H9 (cell line): ENCODE measurements around the gene ST6GAL2. TPM values are rescaled to one million over a fixed set of nuclear protein-coding genes. Genes with fewer than 3 reads are reported as not detected.

Source experiments
- DNase-seq: peaks from one replicate; pipeline ENCODE4 v3.0.0-alpha.2; 2017
- H2AFZ ChIP-seq: one replicate; pipeline ENCODE4 v1.6.1; 2013; ENCODE audit warnings: mild to moderate bottlenecking, low read length, control low read depth, moderate library complexity
- H2AK5ac ChIP-seq: 2 replicates; pipeline ENCODE4 v1.6.1; 2013; ENCODE audit warnings: low read length, control low read depth, mixed read lengths; ENCODE audit not compliant: insufficient read length
- H2BK120ac ChIP-seq: one replicate; pipeline ENCODE4 v1.6.1; 2013; ENCODE audit warnings: low read depth, mild to moderate bottlenecking, low read length, control low read depth, inconsistent platforms; ENCODE audit not compliant: poor library complexity, severe bottlenecking
- H2BK12ac ChIP-seq: 2 replicates; pipeline ENCODE4 v1.6.1; 2013; ENCODE audit warnings: low read length, control low read depth, mixed read lengths, low read depth; ENCODE audit not compliant: insufficient read length
- H2BK15ac ChIP-seq: 2 replicates; pipeline ENCODE4 v1.6.1; 2013; ENCODE audit warnings: low read depth, low read length, control low read depth
- H2BK20ac ChIP-seq: one replicate; pipeline ENCODE4 v1.6.1; 2013; ENCODE audit warnings: low read depth, mild to moderate bottlenecking, low read length, control low read depth, inconsistent platforms; ENCODE audit not compliant: poor library complexity, severe bottlenecking
- H2BK5ac ChIP-seq: 2 replicates; pipeline ENCODE4 v1.6.1; 2013; ENCODE audit warnings: low read length, control low read depth, mixed read lengths; ENCODE audit not compliant: insufficient read length
- H3K14ac ChIP-seq: 2 replicates; pipeline ENCODE4 v1.6.1; 2013; ENCODE audit warnings: low read length, control low read depth; ENCODE audit not compliant: insufficient read depth
- H3K18ac ChIP-seq: 2 replicates; pipeline ENCODE4 v1.6.1; 2013; ENCODE audit warnings: low read depth, mild to moderate bottlenecking, mixed read lengths, low read length, control low read depth; ENCODE audit not compliant: insufficient read length
- H3K23ac ChIP-seq: 2 replicates; pipeline ENCODE4 v1.6.1; 2013; ENCODE audit warnings: low read length, control low read depth, mixed read lengths, low read depth; ENCODE audit not compliant: insufficient read length
- H3K23me2 ChIP-seq: 2 replicates; pipeline ENCODE4 v1.6.1; 2013; ENCODE audit warnings: low read depth, mild to moderate bottlenecking, mixed read lengths, low read length, control low read depth; ENCODE audit not compliant: insufficient read length, poor library complexity, severe bottlenecking
- H3K27ac ChIP-seq: 2 replicates; pipeline ENCODE4 v1.5.1; 2013; ENCODE audit warnings: low read length, control low read depth, mixed read lengths, low read depth; ENCODE audit not compliant: insufficient read length
- H3K27me3 ChIP-seq: 2 replicates; pipeline ENCODE4 v1.6.1; 2013; ENCODE audit warnings: low read length, control low read depth, inconsistent platforms; ENCODE audit not compliant: insufficient read depth
- H3K4ac ChIP-seq: 2 replicates; pipeline ENCODE4 v1.6.1; 2013; ENCODE audit warnings: low read depth, mild to moderate bottlenecking, control low read depth, inconsistent platforms, low read length, moderate library complexity
- H3K4me1 ChIP-seq: 2 replicates; pipeline ENCODE4 v1.6.1; 2013; ENCODE audit warnings: low read length, control low read depth, inconsistent platforms; ENCODE audit not compliant: insufficient read depth
- H3K4me2 ChIP-seq: 2 replicates; pipeline ENCODE4 v1.6.1; 2013; ENCODE audit warnings: low read length, control low read depth, mixed read lengths; ENCODE audit not compliant: insufficient read length, insufficient read depth
- H3K56ac ChIP-seq: 2 replicates; pipeline ENCODE4 v1.6.1; 2013; ENCODE audit warnings: low read depth, mild to moderate bottlenecking, mixed read lengths, low read length, control low read depth; ENCODE audit not compliant: insufficient read length
- H3K79me1 ChIP-seq: 2 replicates; pipeline ENCODE4 v1.6.1; 2013; ENCODE audit warnings: low read depth, mild to moderate bottlenecking, moderate library complexity, low read length, control low read depth, inconsistent platforms; ENCODE audit not compliant: insufficient read depth, poor library complexity, severe bottlenecking
- H3K79me2 ChIP-seq: 2 replicates; pipeline ENCODE4 v1.6.1; 2013; ENCODE audit warnings: low read length, control low read depth, inconsistent platforms; ENCODE audit not compliant: insufficient read depth
- H3K9ac ChIP-seq: 2 replicates; pipeline ENCODE4 v1.6.1; 2013; ENCODE audit warnings: low read length, control low read depth, mixed read lengths; ENCODE audit not compliant: insufficient read length; ENCODE audit errors: extremely low read depth
- H3K9me3 ChIP-seq: one replicate; pipeline ENCODE4 v1.6.1; 2013; ENCODE audit warnings: low read depth, low read length, inconsistent platforms; ENCODE audit not compliant: control insufficient read depth
- H3T11ph ChIP-seq: one replicate; pipeline ENCODE4 v1.6.1; 2013; ENCODE audit warnings: mild to moderate bottlenecking, low read length, control low read depth, inconsistent platforms
- H4K20me1 ChIP-seq: one replicate; pipeline ENCODE4 v1.6.1; 2013; ENCODE audit not compliant: control insufficient read depth, insufficient read length, insufficient read depth
- H4K5ac ChIP-seq: 2 replicates; pipeline ENCODE4 v1.6.1; 2013; ENCODE audit warnings: low read depth, mild to moderate bottlenecking, mixed read lengths, low read length, control low read depth; ENCODE audit not compliant: insufficient read length
- H4K8ac ChIP-seq: replicated peaks from 2 replicates; pipeline ENCODE4 v1.6.1; 2013; ENCODE audit warnings: low read length, control low read depth, mixed read lengths, low read depth; ENCODE audit not compliant: insufficient read length
- H4K91ac ChIP-seq: 2 replicates; pipeline ENCODE4 v1.6.1; 2013; ENCODE audit warnings: low read depth, mild to moderate bottlenecking, moderate library complexity, mixed read lengths, low read length, control low read depth; ENCODE audit not compliant: insufficient read length
- H3K27ac Mint-ChIP-seq, 3 experiments: 2 replicates in 2 of 3; 3 replicates in 1 of 3; pipeline ENCODE4 v1.8.0; 2020 to 2021; ENCODE audit warnings: mixed read lengths in 3 of 3, mild to moderate bottlenecking in 1 of 3, moderate library complexity in 1 of 3
- H3K27me3 Mint-ChIP-seq: 2 replicates; pipeline ENCODE4 v1.8.0; 2021; ENCODE audit warnings: low read depth, mild to moderate bottlenecking, moderate library complexity, mixed read lengths
- H3K36me3 Mint-ChIP-seq, 3 experiments: 2 replicates in 2 of 3; 3 replicates in 1 of 3; pipeline ENCODE4 v1.8.0; 2020 to 2021; ENCODE audit warnings: low read depth in 3 of 3, mixed read lengths in 3 of 3; ENCODE audit not compliant: insufficient read depth in 1 of 3
- H3K4me1 Mint-ChIP-seq, 2 experiments: 2 replicates each; pipeline ENCODE4 v1.8.0; 2020; ENCODE audit warnings: mixed read lengths in 2 of 2
- H3K4me3 Mint-ChIP-seq, 2 experiments: 2 replicates in 1 of 2; 3 replicates in 1 of 2; pipeline ENCODE4 v1.8.0; 2020 to 2021; ENCODE audit warnings: mild to moderate bottlenecking in 2 of 2, mixed read lengths in 2 of 2, moderate library complexity in 1 of 2
- H3K9me3 Mint-ChIP-seq, 2 experiments: 2 replicates in 1 of 2; 3 replicates in 1 of 2; pipeline ENCODE4 v1.8.0; 2020; ENCODE audit warnings: mild to moderate bottlenecking in 2 of 2, mixed read lengths in 2 of 2, moderate library complexity in 1 of 2
- WGBS: extraction: QIAGEN DNeasy Blood & Tissue Kit; methylation state at CpG from one replicate; pipeline ENCODE4 v1.1.7; 2013; ENCODE audit warnings: missing lambda C conversion rate, low lambda C conversion rate, mixed read lengths; ENCODE audit not compliant: insufficient read length; ENCODE audit errors: extremely low coverage; 5-methylcytosine and 5-hydroxymethylcytosine counted together
- total RNA-seq: library from RNA; stranded (reverse); gene quantifications from 2 replicates; pipeline ENCODE4 v1.2.1, GENCODE V29; 2021
- TF ChIP-seq, protein P1 (sequence below): fragments of 200-600 bp; sonication (generic); conservative IDR thresholded peaks from 3 replicates; pipeline ENCODE4 v1.8.0; 2021; ENCODE audit warnings: antibody characterized with exemption, mild to moderate bottlenecking

The ST6GAL2 gene
- total RNA-seq, 1 experiment from 2014 or later: 7.6 TPM

DNA sequence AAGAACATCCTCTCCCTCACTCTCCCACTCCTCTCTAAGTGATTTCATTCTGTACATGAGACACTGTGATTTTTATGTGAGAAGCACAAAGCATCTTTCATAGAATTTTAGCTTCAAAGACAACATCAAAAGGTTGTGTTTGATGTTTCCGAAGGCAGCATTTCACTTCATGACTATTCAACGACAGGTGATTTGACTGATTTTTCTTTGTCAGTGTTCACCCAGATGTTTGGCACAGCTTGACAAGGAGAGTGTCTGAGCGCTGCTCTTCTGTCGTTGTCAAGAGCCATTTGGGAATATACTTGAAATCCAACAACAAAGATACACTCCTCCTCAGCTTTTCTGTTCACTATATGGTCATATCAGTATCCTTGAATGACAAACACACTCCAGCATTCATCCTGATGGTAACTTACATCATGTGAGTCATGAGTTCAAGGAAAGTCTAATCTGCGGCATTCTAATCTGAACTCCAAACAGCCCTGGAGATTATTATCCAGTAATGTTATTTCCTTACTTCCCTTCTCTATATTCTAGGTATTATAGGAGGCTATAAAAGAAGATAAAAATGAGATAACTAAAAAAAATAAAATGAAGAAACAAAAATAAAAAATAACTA is 45.9 kb upstream of the ST6GAL2 start:
- H3K9ac ChIP-seq: no peak overlapping the region

More for the DNA sequence above, 45.9 kb upstream of the ST6GAL2 start:
- Histone ChIP-seq H3K27ac (no peak overlapping the region), H2BK15ac (no peak overlapping the region), H2AK5ac (no peak overlapping the region), H3K4me2 (no peak overlapping the region), H3K14ac (no peak overlapping the region), H3K4ac (no peak overlapping the region), H2AFZ (no peak overlapping the region), H3K23me2 (no peaks in the 10 kb centered on the region), H3T11ph (no peak overlapping the region), H3K79me1 (no peaks in the 10 kb centered on the region), H2BK20ac (no peak overlapping the region), H3K23ac (no peak overlapping the region), H3K56ac (no peak overlapping the region), H4K8ac (no peak overlapping the region), H2BK5ac (no peak overlapping the region), H3K18ac (no peak overlapping the region), H3K79me2 (no peaks in the 10 kb centered on the region), H4K5ac (no peak overlapping the region), H4K20me1 (no peaks in the 10 kb centered on the region), H3K27me3 (no peaks in the 10 kb centered on the region), H2BK120ac (no peak overlapping the region), H2BK12ac (no peak overlapping the region), H4K91ac (no peak overlapping the region), H3K9me3 (no peaks in the 10 kb centered on the region), H3K4me1 (no peaks in the 10 kb centered on the region; the same call in 1 of the 2 replicates)
- no CpG with 5 or more reads among the region's 5 CpGs for WGBS
- Mint-ChIP-seq H3K27me3 (no peaks in the 10 kb centered on the region), H3K4me3 (no peak overlapping the region), H3K36me3 (peaks cover 0 to 11% (median 5%) of the 10 kb centered on the region in 3 experiments; a peak in 5 of 7 replicates), H3K27ac (no peak overlapping the region), H3K4me1 (no peaks in the 10 kb centered on the region), H3K9me3 (peaks cover 8 to 13% of the 10 kb centered on the region in 2 experiments; a peak in 4 of 5 replicates)
- no peak for DNase-seq
- TF ChIP-seq, protein P1, sequence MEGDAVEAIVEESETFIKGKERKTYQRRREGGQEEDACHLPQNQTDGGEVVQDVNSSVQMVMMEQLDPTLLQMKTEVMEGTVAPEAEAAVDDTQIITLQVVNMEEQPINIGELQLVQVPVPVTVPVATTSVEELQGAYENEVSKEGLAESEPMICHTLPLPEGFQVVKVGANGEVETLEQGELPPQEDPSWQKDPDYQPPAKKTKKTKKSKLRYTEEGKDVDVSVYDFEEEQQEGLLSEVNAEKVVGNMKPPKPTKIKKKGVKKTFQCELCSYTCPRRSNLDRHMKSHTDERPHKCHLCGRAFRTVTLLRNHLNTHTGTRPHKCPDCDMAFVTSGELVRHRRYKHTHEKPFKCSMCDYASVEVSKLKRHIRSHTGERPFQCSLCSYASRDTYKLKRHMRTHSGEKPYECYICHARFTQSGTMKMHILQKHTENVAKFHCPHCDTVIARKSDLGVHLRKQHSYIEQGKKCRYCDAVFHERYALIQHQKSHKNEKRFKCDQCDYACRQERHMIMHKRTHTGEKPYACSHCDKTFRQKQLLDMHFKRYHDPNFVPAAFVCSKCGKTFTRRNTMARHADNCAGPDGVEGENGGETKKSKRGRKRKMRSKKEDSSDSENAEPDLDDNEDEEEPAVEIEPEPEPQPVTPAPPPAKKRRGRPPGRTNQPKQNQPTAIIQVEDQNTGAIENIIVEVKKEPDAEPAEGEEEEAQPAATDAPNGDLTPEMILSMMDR: no peak
